Panc1 (cell line): Measurements from ENCODE around the gene RBM10. TPM values are rescaled to one million over a fixed set of nuclear protein-coding genes. Genes with fewer than 3 reads are reported as not detected.

ENCODE experiments used
- ATAC-seq: fragments of 200-7000 bp; cut with Tn5 transposase; 2 replicates; pipeline ENCODE4 v1.9.1; 2020; ENCODE audit warnings: mild to moderate bottlenecking, moderate library complexity
- BruUV-seq: library from RNA; stranded (reverse); fragments of 400-500 nt; replicated peaks from 2 replicates; lab custom pipeline; 2021; lab: Mats Ljungman, UMichigan
- CTCF ChIA-PET: fragments of 300-600 bp; sonication (Branson Sonifier 250); formaldehyde crosslinking; loops from one replicate; lab custom pipeline; 2022; ENCODE audit warnings: antibody characterized with exemption; lab: Charles Lee
- POLR2A ChIA-PET: fragments of 300-600 bp; sonication (Branson Sonifier 250); formaldehyde crosslinking; loops from one replicate; lab custom pipeline; 2022; ENCODE audit warnings: antibody characterized with exemption; lab: Charles Lee
- DNase-seq: peaks from one replicate; pipeline ENCODE4 v3.0.0-alpha.2; 2010; ENCODE audit warnings: low read depth, low spot score
- H3K27ac ChIP-seq: 2 replicates; pipeline ENCODE4 v1.5.1; 2011; ENCODE audit warnings: mild to moderate bottlenecking, low read length, inconsistent platforms
- H3K27me3 ChIP-seq: fragments of 200-500 bp; sonication (Bioruptor generic); 2 replicates; pipeline ENCODE4 v1.6.0; 2014; ENCODE audit warnings: low read length, inconsistent platforms; ENCODE audit not compliant: control insufficient read depth, insufficient read depth
- H3K36me3 ChIP-seq: fragments of 200-500 bp; sonication (Bioruptor generic); 2 replicates; pipeline ENCODE4 v1.5.1; 2014; ENCODE audit warnings: inconsistent platforms, mild to moderate bottlenecking, low read length, moderate library complexity; ENCODE audit not compliant: control insufficient read depth, insufficient read depth
- H3K4me1 ChIP-seq: 2 replicates; pipeline ENCODE4 v1.5.1; 2011; ENCODE audit warnings: inconsistent platforms, mild to moderate bottlenecking, low read length, moderate library complexity; ENCODE audit not compliant: control insufficient read depth, insufficient read depth
- H3K4me3 ChIP-seq, 2 experiments: 2 replicates each; pipeline ENCODE4 v1.5.1; 2011 to 2012; ENCODE audit warnings: low read depth in 2 of 2, low read length in 2 of 2, mild to moderate bottlenecking in 2 of 2, inconsistent platforms in 1 of 2, moderate library complexity in 1 of 2
- H3K9me3 ChIP-seq: fragments of 200-500 bp; sonication (Bioruptor generic); 2 replicates; pipeline ENCODE4 v1.5.1; 2014; ENCODE audit warnings: low read depth, mild to moderate bottlenecking, inconsistent platforms, low read length, moderate library complexity; ENCODE audit not compliant: control insufficient read depth, insufficient read depth
- CTCF ChIP-seq: fragments of 450-650 bp; IDR thresholded peaks from 2 replicates; pipeline ENCODE4 v1.5.1; 2017; ENCODE audit warnings: mild to moderate bottlenecking
- POLR2AphosphoS5 ChIP-seq: IDR thresholded peaks from 2 replicates; pipeline ENCODE4 v1.6.1; 2012; ENCODE audit warnings: mild to moderate bottlenecking, low read depth, low read length, moderate library complexity
- SIN3A ChIP-seq: IDR thresholded peaks from 2 replicates; pipeline ENCODE4 v1.6.1; 2012; ENCODE audit warnings: low read depth, mild to moderate bottlenecking, low read length, moderate library complexity, borderline replicate concordance; ENCODE audit not compliant: insufficient read depth
- TCF7L2 ChIP-seq: IDR thresholded peaks from 2 replicates; pipeline ENCODE4 v1.6.1; 2011; ENCODE audit warnings: mild to moderate bottlenecking, low read depth, low read length, inconsistent platforms
- in situ Hi-C: cut with HindIII; loops from 2 replicates; pipeline ENCODE4 v1.10.0; 2016; ENCODE audit warnings: low sequenced_read_pairs, low pct_unique_long_range_greater_than_20kb
- intact Hi-C: fragments of 100-400 bp; cut with micrococcal nuclease; formaldehyde crosslinking; loops from one replicate; pipeline ENCODE4 v1.10.0; 2022; ENCODE audit not compliant: unreplicated experiment
- total RNA-seq: library from RNA; stranded (reverse); gene quantifications from one replicate; pipeline ENCODE4 v1.2.1, GENCODE V29; 2021; ENCODE audit not compliant: unreplicated experiment
- TF ChIP-seq, protein P1 (sequence below), 2 experiments: IDR thresholded peaks; 2 replicates each; pipeline ENCODE4 v1.6.1; 2011 to 2012; ENCODE audit warnings: low read depth in 2 of 2, control low read depth in 1 of 2, low read length in 1 of 2, mild to moderate bottlenecking in 1 of 2, moderate library complexity in 1 of 2; ENCODE audit not compliant: insufficient read depth in 1 of 2

Gene RBM10
- total RNA-seq, 1 experiment from 2014 or later = 47.1 TPM

DNA sequence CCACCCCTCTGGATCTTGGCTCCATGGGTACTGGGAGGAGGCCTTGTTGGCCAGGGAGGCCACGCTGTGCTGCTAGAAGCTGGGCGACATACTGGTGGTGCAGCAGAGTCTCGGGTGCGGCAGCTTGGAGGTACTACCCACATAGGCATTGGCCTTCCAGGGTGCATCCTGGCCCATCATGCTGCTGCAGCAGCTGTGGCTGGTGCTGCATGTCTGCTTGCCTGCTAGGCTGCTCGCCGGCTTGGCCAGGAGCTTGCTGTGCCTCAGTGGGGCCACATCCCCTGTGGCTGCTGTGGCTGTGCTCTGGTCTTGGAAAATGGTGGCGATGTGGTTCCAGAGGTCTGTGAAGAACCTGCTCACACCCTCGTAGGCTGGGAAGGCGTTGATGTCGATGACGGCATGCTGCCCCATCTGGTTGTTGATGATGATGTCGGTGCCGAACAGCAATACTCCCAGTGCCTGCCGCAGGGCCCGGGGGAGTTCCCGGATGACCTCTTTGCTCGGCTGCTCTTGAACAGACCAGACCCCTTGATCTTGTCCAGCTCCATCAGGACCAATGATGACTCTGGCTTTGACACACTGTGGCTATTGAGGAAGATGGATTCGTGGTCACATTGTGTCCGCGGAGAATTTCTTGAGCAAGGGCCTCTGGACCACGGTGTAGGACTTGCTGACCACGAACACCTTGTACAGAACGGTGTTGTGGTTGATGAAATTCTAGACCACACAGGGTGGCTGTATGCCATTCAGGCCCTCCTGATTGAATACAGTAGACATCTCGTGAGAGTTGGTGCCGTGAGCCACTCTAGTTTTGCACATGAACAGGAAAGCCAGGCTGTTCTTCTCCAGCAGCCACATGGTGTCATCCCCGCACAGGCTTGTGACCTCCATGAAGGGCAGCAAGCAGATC is 11.8 kb downstream of the RBM10 start:
- BruUV-seq = no TSS peak
- no peaks in the 10 kb centered on the region for H3K4me1 ChIP-seq
- intact Hi-C loops = no loop called here
- ATAC-seq (no peak), DNase-seq (no peak)
- in situ Hi-C loops = no loop called here
- no peak for TF ChIP-seq CTCF
- no peak for TF ChIP-seq SIN3A
- TF ChIP-seq TCF7L2 = no peak
- no peak for TF ChIP-seq POLR2AphosphoS5
- TF ChIP-seq, protein P1, sequence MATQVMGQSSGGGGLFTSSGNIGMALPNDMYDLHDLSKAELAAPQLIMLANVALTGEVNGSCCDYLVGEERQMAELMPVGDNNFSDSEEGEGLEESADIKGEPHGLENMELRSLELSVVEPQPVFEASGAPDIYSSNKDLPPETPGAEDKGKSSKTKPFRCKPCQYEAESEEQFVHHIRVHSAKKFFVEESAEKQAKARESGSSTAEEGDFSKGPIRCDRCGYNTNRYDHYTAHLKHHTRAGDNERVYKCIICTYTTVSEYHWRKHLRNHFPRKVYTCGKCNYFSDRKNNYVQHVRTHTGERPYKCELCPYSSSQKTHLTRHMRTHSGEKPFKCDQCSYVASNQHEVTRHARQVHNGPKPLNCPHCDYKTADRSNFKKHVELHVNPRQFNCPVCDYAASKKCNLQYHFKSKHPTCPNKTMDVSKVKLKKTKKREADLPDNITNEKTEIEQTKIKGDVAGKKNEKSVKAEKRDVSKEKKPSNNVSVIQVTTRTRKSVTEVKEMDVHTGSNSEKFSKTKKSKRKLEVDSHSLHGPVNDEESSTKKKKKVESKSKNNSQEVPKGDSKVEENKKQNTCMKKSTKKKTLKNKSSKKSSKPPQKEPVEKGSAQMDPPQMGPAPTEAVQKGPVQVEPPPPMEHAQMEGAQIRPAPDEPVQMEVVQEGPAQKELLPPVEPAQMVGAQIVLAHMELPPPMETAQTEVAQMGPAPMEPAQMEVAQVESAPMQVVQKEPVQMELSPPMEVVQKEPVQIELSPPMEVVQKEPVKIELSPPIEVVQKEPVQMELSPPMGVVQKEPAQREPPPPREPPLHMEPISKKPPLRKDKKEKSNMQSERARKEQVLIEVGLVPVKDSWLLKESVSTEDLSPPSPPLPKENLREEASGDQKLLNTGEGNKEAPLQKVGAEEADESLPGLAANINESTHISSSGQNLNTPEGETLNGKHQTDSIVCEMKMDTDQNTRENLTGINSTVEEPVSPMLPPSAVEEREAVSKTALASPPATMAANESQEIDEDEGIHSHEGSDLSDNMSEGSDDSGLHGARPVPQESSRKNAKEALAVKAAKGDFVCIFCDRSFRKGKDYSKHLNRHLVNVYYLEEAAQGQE (IDR thresholded peaks at IDR 0.05; ENCODE audit: insufficient read depth in 1 of 2, low read depth in 2 of 2, low read length in 1 of 2) = no peak
- no peak overlapping the region for H3K4me3 ChIP-seq
- peaks cover 3% of the 10 kb centered on the region for H3K36me3 ChIP-seq
- ChIA-PET CTCF (no interaction called here), POLR2A (no interaction called here)
- H3K27ac ChIP-seq = no peak overlapping the region
- H3K9me3 ChIP-seq = no peaks in the 10 kb centered on the region
- no peaks in the 10 kb centered on the region for H3K27me3 ChIP-seq

- no peak for TF ChIP-seq SIN3A
- no peak for TF ChIP-seq TCF7L2
- no peak for TF ChIP-seq POLR2AphosphoS5
- TF ChIP-seq, protein P1 (IDR thresholded peaks at IDR 0.05; ENCODE audit: insufficient read depth in 1 of 2, low read depth in 2 of 2, low read length in 1 of 2) = no peak
- no peak for TF ChIP-seq CTCF
- POLR2A ChIA-PET = interaction anchor here (0.7 kb wide), 1 partner anchor 34 kb away, joined by 11 read pairs; no protein-coding TSS in a partner anchor
- H3K27ac ChIP-seq = no peak overlapping the region
- H3K9me3 ChIP-seq = no peaks in the 10 kb centered on the region
- no peak; the same call in 1 of the 2 replicates for ATAC-seq
- in situ Hi-C loops (no loop called here), intact Hi-C loops (no loop called here)
- H3K4me3 ChIP-seq = no peak overlapping the region
- BruUV-seq = no TSS peak
- DNase-seq = no peak
- H3K4me1 ChIP-seq = no peaks in the 10 kb centered on the region
- CTCF ChIA-PET = no interaction called here
- H3K27me3 ChIP-seq = no peaks in the 10 kb centered on the region
- H3K36me3 ChIP-seq = peaks cover 3% of the 10 kb centered on the region; the same call in 1 of the 2 replicates
Measured at GRCh38 chrX:47158131-47158530, 13.1 kb downstream of the RBM10 start.
